Sigmoid colon (tissue), 4 donors: Measurements from ENCODE around the gene SCN4B.

ENCODE experiments used
- EP300 ChIP-seq, 4 donors: sonication (generic); formaldehyde crosslinking; IDR thresholded peaks; one replicate each; pipeline ENCODE4 v1.6.1; 2017; ENCODE audit warnings: antibody characterized with exemption in 4 of 4
- TF ChIP-seq, protein P1 (sequence below), 4 experiments: fragments of 450-650 bp in 3 of 4; fragments of 200-600 bp in 1 of 4; IDR thresholded peaks; one replicate each; pipeline ENCODE4 v1.5.1; 2016 to 2019; ENCODE audit warnings: antibody characterized with exemption in 4 of 4, mild to moderate bottlenecking in 3 of 4, moderate library complexity in 2 of 4

GRCh38 chr11:118128721-118129470 is 23.7 kb downstream of the SCN4B start:
- no peak for TF ChIP-seq EP300 (IDR thresholded peaks at IDR 0.05)
- TF ChIP-seq, protein P1, sequence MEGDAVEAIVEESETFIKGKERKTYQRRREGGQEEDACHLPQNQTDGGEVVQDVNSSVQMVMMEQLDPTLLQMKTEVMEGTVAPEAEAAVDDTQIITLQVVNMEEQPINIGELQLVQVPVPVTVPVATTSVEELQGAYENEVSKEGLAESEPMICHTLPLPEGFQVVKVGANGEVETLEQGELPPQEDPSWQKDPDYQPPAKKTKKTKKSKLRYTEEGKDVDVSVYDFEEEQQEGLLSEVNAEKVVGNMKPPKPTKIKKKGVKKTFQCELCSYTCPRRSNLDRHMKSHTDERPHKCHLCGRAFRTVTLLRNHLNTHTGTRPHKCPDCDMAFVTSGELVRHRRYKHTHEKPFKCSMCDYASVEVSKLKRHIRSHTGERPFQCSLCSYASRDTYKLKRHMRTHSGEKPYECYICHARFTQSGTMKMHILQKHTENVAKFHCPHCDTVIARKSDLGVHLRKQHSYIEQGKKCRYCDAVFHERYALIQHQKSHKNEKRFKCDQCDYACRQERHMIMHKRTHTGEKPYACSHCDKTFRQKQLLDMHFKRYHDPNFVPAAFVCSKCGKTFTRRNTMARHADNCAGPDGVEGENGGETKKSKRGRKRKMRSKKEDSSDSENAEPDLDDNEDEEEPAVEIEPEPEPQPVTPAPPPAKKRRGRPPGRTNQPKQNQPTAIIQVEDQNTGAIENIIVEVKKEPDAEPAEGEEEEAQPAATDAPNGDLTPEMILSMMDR (IDR thresholded peaks at IDR 0.05): no peak
